GM23338 (cell line): ENCODE measurements around the gene C1orf210. TPM values are rescaled to one million over a fixed set of nuclear protein-coding genes. Genes with fewer than 3 reads are reported as not detected.

Source experiments
- ATAC-seq: fragments of 200-7000 bp; cut with Tn5 transposase; 3 replicates; pipeline ENCODE4 v1.9.1; 2020
- DNase-seq: peaks from one replicate; pipeline ENCODE4 v3.0.0-alpha.2; 2015; ENCODE audit warnings: low spot score
- H2AFZ ChIP-seq: fragments of 200-600 bp; sonication (generic); 2 replicates; pipeline ENCODE4 v1.8.0; 2016; ENCODE audit warnings: antibody characterized with exemption, mild to moderate bottlenecking, moderate library complexity
- H3F3A ChIP-seq: fragments of 200-600 bp; sonication (generic); replicated peaks from 2 replicates; pipeline ENCODE4 v1.8.0; 2017; ENCODE audit warnings: antibody characterized with exemption, mixed run types, low read depth
- H3K27ac ChIP-seq: fragments of 200-600 bp; sonication (generic); 2 replicates; pipeline ENCODE4 v1.6.1; 2016; ENCODE audit warnings: low read depth
- H3K27me3 ChIP-seq: fragments of 200-600 bp; sonication (generic); 2 replicates; pipeline ENCODE4 v1.8.0; 2016; ENCODE audit warnings: mild to moderate bottlenecking, mixed run types, moderate library complexity; ENCODE audit not compliant: insufficient read depth
- H3K36me3 ChIP-seq: fragments of 200-600 bp; sonication (generic); 2 replicates; pipeline ENCODE4 v1.8.0; 2016; ENCODE audit warnings: mild to moderate bottlenecking; ENCODE audit not compliant: insufficient read depth
- H3K4me1 ChIP-seq: fragments of 200-600 bp; sonication (generic); 2 replicates; pipeline ENCODE4 v1.8.0; 2016; ENCODE audit warnings: mild to moderate bottlenecking, moderate library complexity; ENCODE audit not compliant: insufficient read depth
- H3K4me2 ChIP-seq: fragments of 200-600 bp; sonication (generic); 2 replicates; pipeline ENCODE4 v1.7.1; 2017; ENCODE audit warnings: mixed run types
- H3K4me3 ChIP-seq: fragments of 200-600 bp; sonication (generic); 2 replicates; pipeline ENCODE4 v1.6.1; 2016; ENCODE audit warnings: mixed run types
- H3K79me2 ChIP-seq: fragments of 200-600 bp; sonication (generic); replicated peaks from 2 replicates; pipeline ENCODE4 v1.8.0; 2017; ENCODE audit warnings: mild to moderate bottlenecking; ENCODE audit not compliant: insufficient read depth
- H3K9me2 ChIP-seq: fragments of 200-600 bp; sonication (generic); 2 replicates; pipeline ENCODE4 v1.8.0; 2017; ENCODE audit not compliant: insufficient read depth
- H4K20me1 ChIP-seq: fragments of 200-600 bp; sonication (generic); replicated peaks from 2 replicates; pipeline ENCODE4 v1.8.0; 2017; ENCODE audit warnings: mild to moderate bottlenecking; ENCODE audit not compliant: insufficient read depth
- H3K27ac Mint-ChIP-seq: 2 replicates; pipeline ENCODE4 v1.8.0; 2020; ENCODE audit warnings: inconsistent platforms, mild to moderate bottlenecking, moderate library complexity, mixed read lengths
- H3K27me3 Mint-ChIP-seq: 3 replicates; pipeline ENCODE4 v1.8.0; 2022; ENCODE audit warnings: low read depth, mild to moderate bottlenecking, moderate library complexity, mixed read lengths, inconsistent platforms; ENCODE audit not compliant: insufficient read depth, poor library complexity
- H3K36me3 Mint-ChIP-seq: 3 replicates; pipeline ENCODE4 v1.8.0; 2021; ENCODE audit warnings: low read depth, mild to moderate bottlenecking, inconsistent platforms, moderate library complexity, mixed read lengths
- H3K4me1 Mint-ChIP-seq: 3 replicates; pipeline ENCODE4 v1.8.0; 2020; ENCODE audit warnings: mild to moderate bottlenecking, inconsistent platforms, mixed read lengths
- H3K4me3 Mint-ChIP-seq: 3 replicates; pipeline ENCODE4 v1.8.0; 2021; ENCODE audit warnings: moderate library complexity, mild to moderate bottlenecking, inconsistent platforms, mixed read lengths
- H3K9me3 Mint-ChIP-seq: 3 replicates; pipeline ENCODE4 v1.8.0; 2020; ENCODE audit warnings: moderate library complexity, mild to moderate bottlenecking, inconsistent platforms, mixed read lengths
- CREB1 ChIP-seq: fragments of 250-450 bp; sonication (Bioruptor Pico); IDR thresholded peaks from 2 replicates; pipeline ENCODE4 v1.5.0; 2020; ENCODE audit warnings: low read depth, mild to moderate bottlenecking, moderate library complexity
- CTCF ChIP-seq, 2 experiments: fragments of 200-600 bp in 1 of 2; sonication (generic) in 1 of 2; conservative IDR thresholded peaks; 2 replicates each; pipeline versions ENCODE4 v1.5.1 to v1.6.1; 2016 to 2017; ENCODE audit warnings: antibody characterized with exemption in 2 of 2, low read depth in 2 of 2, mild to moderate bottlenecking in 2 of 2, moderate library complexity in 1 of 2
- ETS1 ChIP-seq: IDR thresholded peaks from 2 replicates; pipeline ENCODE4 v1.6.1; 2016; ENCODE audit warnings: antibody characterized with exemption
- EZH2 ChIP-seq: fragments of 200-600 bp; sonication (generic); IDR thresholded peaks from one replicate; pipeline ENCODE4 v1.8.0; 2017; ENCODE audit warnings: antibody characterized with exemption, mild to moderate bottlenecking, low read depth; ENCODE audit not compliant: unreplicated experiment
- EZH2phosphoT487 ChIP-seq: fragments of 200-600 bp; sonication (generic); IDR thresholded peaks from one replicate; pipeline ENCODE4 v1.8.1; 2018; ENCODE audit warnings: antibody characterized with exemption; ENCODE audit not compliant: unreplicated experiment
- JUNB ChIP-seq: IDR thresholded peaks from one replicate; pipeline ENCODE4 v1.6.1; 2016; ENCODE audit warnings: antibody characterized with exemption; ENCODE audit not compliant: unreplicated experiment
- NANOG ChIP-seq: IDR thresholded peaks from 2 replicates; pipeline ENCODE4 v1.6.1; 2016; ENCODE audit warnings: antibody characterized with exemption, borderline replicate concordance
- POLR2AphosphoS5 ChIP-seq: IDR thresholded peaks from 2 replicates; pipeline ENCODE4 v1.6.1; 2016; ENCODE audit warnings: antibody characterized with exemption, low read depth
- REST ChIP-seq: IDR thresholded peaks from one replicate; pipeline ENCODE4 v1.6.1; 2018; ENCODE audit warnings: antibody characterized with exemption; ENCODE audit not compliant: unreplicated experiment
- STAT1 ChIP-seq: IDR thresholded peaks from one replicate; pipeline ENCODE4 v1.6.1; 2016; ENCODE audit warnings: antibody characterized with exemption; ENCODE audit not compliant: unreplicated experiment
- ZNF114 ChIP-seq: fragments of 250-450 bp; sonication (Bioruptor Pico); IDR thresholded peaks from 2 replicates; pipeline ENCODE4 v1.5.0; 2020; ENCODE audit warnings: mild to moderate bottlenecking, moderate library complexity
- ZNF331 ChIP-seq: fragments of 250-450 bp; sonication (Bioruptor Pico); IDR thresholded peaks from 2 replicates; pipeline ENCODE4 v1.5.0; 2020; ENCODE audit warnings: low read depth, mild to moderate bottlenecking, moderate library complexity
- ZNF462 ChIP-seq: fragments of 250-450 bp; sonication (Bioruptor Pico); IDR thresholded peaks from 2 replicates; pipeline ENCODE4 v1.5.0; 2020; ENCODE audit warnings: mild to moderate bottlenecking, moderate library complexity
- polyA plus RNA-seq: library from polyadenylated mRNA; unstranded; fragments of >200 nt; fragmentation: Nextera tagmentation; extraction: Ambion mirVana; gene quantifications from 2 replicates; pipeline ENCODE4 v1.2.1, GENCODE V29; 2016
- total RNA-seq: library from RNA; depleted of rRNA; stranded (reverse); fragments of >200 nt; shearing (Covaris generic); gene quantifications from 2 replicates; pipeline ENCODE4 v1.2.3, GENCODE V29; 2014

The C1orf210 gene
- total and polyA plus RNA-seq, 2 experiments from 2014 or later = 10.3 to 17.1 TPM

GRCh38 chr1:43266881-43267280 lies 18.5 kb downstream of the C1orf210 start:
- H3K4me3 Mint-ChIP-seq = no peak overlapping the region
- TF ChIP-seq ZNF331 (CRISPR knock-in tag) (no peak), ZNF462 (CRISPR knock-in tag) (no peak), EZH2 (no peak), CREB1 (CRISPR knock-in tag) (no peak), ZNF114 (CRISPR knock-in tag) (no peak), ETS1 (no peak), NANOG (no peak), POLR2AphosphoS5 (no peak), JUNB (no peak), REST (no peak), STAT1 (no peak), EZH2phosphoT487 (no peak), CTCF (conservative IDR thresholded peaks at IDR 0.05; ENCODE audit: low read depth in 2 of 2) (no peak)
- Histone ChIP-seq H3F3A (0 out of 2 replicates have a peak, but pooled peaks cover 5% of the 10 kb centered on the region), H3K9me2 (no peaks in the 10 kb centered on the region), H3K4me2 (no peak overlapping the region), H3K4me1 (peaks cover 16% of the 10 kb centered on the region), H2AFZ (no peak overlapping the region), H3K36me3 (peaks cover 4% of the 10 kb centered on the region; the same call in 1 of the 2 replicates), H3K27ac (no peak overlapping the region), H3K27me3 (no peaks in the 10 kb centered on the region), H4K20me1 (no peaks in the 10 kb centered on the region), H3K79me2 (0 out of 2 replicates have a peak, but pooled peaks cover 3% of the 10 kb centered on the region), H3K4me3 (no peak overlapping the region)
- H3K36me3 Mint-ChIP-seq = peaks cover 24% of the 10 kb centered on the region
- H3K27ac Mint-ChIP-seq = no peak overlapping the region
- H3K27me3 Mint-ChIP-seq = peaks cover 7% of the 10 kb centered on the region
- ATAC-seq (no peak), DNase-seq (no peak)
- peaks cover 44% of the 10 kb centered on the region for H3K9me3 Mint-ChIP-seq
- H3K4me1 Mint-ChIP-seq = peaks cover 25% of the 10 kb centered on the region
